IMR-90 (cell line): Measurements from ENCODE around the gene SLC26A1.

Source experiments
- BHLHE40 ChIP-seq: fragments of 150-350 bp; IDR thresholded peaks from 2 replicates; pipeline ENCODE4 v1.6.1; 2016; ENCODE audit warnings: mild to moderate bottlenecking, low read depth, low read length
- CEBPB ChIP-seq: IDR thresholded peaks from 2 replicates; pipeline ENCODE4 v1.6.1; 2012; ENCODE audit warnings: low read depth, low read length, improper control_type of control experiment
- CHD1 ChIP-seq: IDR thresholded peaks from 2 replicates; pipeline ENCODE4 v1.6.1; 2012; ENCODE audit warnings: low read depth, low read length, improper control_type of control experiment
- FOS ChIP-seq: fragments of 150-350 bp; IDR thresholded peaks from 2 replicates; pipeline ENCODE4 v1.6.1; 2016; ENCODE audit warnings: low read depth, low read length
- MAFK ChIP-seq: IDR thresholded peaks from 2 replicates; pipeline ENCODE4 v1.6.1; 2012; ENCODE audit warnings: low read depth, low read length, improper control_type of control experiment
- MAZ ChIP-seq: IDR thresholded peaks from 2 replicates; pipeline ENCODE4 v1.6.1; 2012; ENCODE audit warnings: low read depth, mild to moderate bottlenecking, low read length, improper control_type of control experiment, moderate library complexity, borderline replicate concordance
- MXI1 ChIP-seq: IDR thresholded peaks from 2 replicates; pipeline ENCODE4 v1.6.1; 2012; ENCODE audit warnings: low read depth, mild to moderate bottlenecking, low read length, moderate library complexity, borderline replicate concordance
- POLR2A ChIP-seq: IDR thresholded peaks from 2 replicates; pipeline ENCODE4 v1.6.1; 2012; ENCODE audit warnings: mild to moderate bottlenecking, low read depth, low read length
- RAD21 ChIP-seq: IDR thresholded peaks from 2 replicates; pipeline ENCODE4 v1.6.1; 2012; ENCODE audit warnings: low read length, improper control_type of control experiment
- RCOR1 ChIP-seq: IDR thresholded peaks from 2 replicates; pipeline ENCODE4 v1.6.1; 2012; ENCODE audit warnings: mild to moderate bottlenecking, low read length, improper control_type of control experiment; ENCODE audit not compliant: insufficient replicate concordance
- RFX5 ChIP-seq: IDR thresholded peaks from 2 replicates; pipeline ENCODE4 v1.8.0; 2012; ENCODE audit warnings: low read depth, mild to moderate bottlenecking, low read length, moderate library complexity
- SMC3 ChIP-seq: fragments of 150-350 bp; IDR thresholded peaks from 2 replicates; pipeline ENCODE4 v1.6.1; 2016; ENCODE audit warnings: low read depth, mild to moderate bottlenecking, antibody characterized with exemption, low read length, moderate library complexity
- TF ChIP-seq, protein P1 (sequence below): conservative IDR thresholded peaks from 2 replicates; pipeline ENCODE4 v1.5.1; 2012; ENCODE audit warnings: mild to moderate bottlenecking, low read depth, low read length, improper control_type of control experiment
- TF ChIP-seq, protein P2 (sequence below): fragments of 150-350 bp; IDR thresholded peaks from 2 replicates; pipeline ENCODE4 v1.6.1; 2017; ENCODE audit warnings: mild to moderate bottlenecking, antibody characterized with exemption, low read length, low read depth

- TF ChIP-seq, protein P1, sequence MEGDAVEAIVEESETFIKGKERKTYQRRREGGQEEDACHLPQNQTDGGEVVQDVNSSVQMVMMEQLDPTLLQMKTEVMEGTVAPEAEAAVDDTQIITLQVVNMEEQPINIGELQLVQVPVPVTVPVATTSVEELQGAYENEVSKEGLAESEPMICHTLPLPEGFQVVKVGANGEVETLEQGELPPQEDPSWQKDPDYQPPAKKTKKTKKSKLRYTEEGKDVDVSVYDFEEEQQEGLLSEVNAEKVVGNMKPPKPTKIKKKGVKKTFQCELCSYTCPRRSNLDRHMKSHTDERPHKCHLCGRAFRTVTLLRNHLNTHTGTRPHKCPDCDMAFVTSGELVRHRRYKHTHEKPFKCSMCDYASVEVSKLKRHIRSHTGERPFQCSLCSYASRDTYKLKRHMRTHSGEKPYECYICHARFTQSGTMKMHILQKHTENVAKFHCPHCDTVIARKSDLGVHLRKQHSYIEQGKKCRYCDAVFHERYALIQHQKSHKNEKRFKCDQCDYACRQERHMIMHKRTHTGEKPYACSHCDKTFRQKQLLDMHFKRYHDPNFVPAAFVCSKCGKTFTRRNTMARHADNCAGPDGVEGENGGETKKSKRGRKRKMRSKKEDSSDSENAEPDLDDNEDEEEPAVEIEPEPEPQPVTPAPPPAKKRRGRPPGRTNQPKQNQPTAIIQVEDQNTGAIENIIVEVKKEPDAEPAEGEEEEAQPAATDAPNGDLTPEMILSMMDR = no peak
- TF ChIP-seq POLR2A (no peak), RAD21 (no peak), MXI1 (no peak), RFX5 (no peak), MAFK (no peak), FOS (no peak), SMC3 (no peak), MAZ (no peak), RCOR1 (no peak), CHD1 (no peak), BHLHE40 (no peak), CEBPB (no peak)
- TF ChIP-seq, protein P2, sequence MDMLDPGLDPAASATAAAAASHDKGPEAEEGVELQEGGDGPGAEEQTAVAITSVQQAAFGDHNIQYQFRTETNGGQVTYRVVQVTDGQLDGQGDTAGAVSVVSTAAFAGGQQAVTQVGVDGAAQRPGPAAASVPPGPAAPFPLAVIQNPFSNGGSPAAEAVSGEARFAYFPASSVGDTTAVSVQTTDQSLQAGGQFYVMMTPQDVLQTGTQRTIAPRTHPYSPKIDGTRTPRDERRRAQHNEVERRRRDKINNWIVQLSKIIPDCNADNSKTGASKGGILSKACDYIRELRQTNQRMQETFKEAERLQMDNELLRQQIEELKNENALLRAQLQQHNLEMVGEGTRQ = no peak
These were observed 22.5 kb upstream of the SLC26A1 start for GRCh38 chr4:1015746-1016145.
